Measurements from ENCODE around the gene SMU1. TPM values are rescaled to one million over a fixed set of nuclear protein-coding genes. Genes with fewer than 3 reads are reported as not detected.

SMU1 gene
- polyA plus RNA-seq (ENCODE audit: insufficient read length) = 16.3 TPM

- DNase-seq (ENCODE audit: low read depth) = peak; percentile 96
Observed at GRCh38 chr9:33076046-33077004, at the start of gene SMU1. SMU1 (minus strand) TSS chr9:33076674; CDS start chr9:33076608, 66 bp downstream.

- no peak for DNase-seq (ENCODE audit: low read depth)
Observed at GRCh38 chr9:33125461-33125860, 49.0 kb upstream of the SMU1 start.

DNA sequence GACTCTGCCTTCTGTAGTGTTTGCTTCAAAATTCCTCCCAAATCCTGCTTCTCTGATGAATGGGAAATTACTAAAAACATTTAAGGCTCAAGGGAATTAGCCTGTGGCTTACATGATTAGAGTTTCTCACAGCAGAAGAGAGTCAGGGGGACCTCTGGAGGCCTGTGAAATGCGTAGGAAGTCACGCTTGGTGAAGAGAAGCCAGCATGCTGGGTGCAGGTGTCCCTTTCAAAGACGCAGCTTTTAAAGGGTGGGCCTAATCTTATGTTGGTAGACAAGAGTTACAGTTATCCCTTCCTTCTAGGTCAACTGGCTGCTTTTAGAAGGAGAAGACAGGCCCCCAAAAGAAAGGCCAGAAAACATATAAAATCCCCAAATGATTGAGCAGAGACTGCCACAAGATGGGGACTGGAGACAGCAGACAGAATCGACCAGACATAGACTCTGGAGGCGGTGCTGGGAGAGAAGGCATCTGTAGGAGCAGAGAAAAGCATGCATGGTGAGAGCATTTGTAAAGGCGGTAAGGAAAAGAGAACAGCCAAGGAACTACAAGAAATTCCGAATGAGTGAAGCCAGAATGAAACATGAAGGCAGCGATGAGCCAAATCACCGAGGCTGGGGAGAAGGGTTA, 48.4 kb upstream of the SMU1 start:
- DNase-seq (ENCODE audit: low read depth) = peak; percentile 45

DNA sequence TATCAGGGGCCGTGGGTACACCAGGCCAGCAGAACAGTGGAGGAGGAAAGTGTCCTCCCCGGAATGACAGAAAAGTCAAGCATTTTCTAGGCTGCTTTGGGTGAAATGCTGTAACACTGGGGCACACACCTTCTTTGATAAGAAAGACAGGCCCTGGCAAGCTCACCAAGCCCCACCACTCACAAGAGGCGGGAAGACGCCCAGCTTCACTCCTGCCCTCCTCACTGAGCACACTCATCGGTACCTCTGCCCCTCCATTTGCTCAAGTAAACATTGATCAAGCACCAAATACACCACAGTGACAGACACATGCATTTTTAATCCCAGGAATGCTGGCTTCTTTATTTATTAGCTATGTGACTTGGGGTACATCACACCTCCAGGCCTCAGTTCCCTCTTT, 47.6 kb upstream of the SMU1 start:
- no peak for DNase-seq (ENCODE audit: low read depth)

DNA sequence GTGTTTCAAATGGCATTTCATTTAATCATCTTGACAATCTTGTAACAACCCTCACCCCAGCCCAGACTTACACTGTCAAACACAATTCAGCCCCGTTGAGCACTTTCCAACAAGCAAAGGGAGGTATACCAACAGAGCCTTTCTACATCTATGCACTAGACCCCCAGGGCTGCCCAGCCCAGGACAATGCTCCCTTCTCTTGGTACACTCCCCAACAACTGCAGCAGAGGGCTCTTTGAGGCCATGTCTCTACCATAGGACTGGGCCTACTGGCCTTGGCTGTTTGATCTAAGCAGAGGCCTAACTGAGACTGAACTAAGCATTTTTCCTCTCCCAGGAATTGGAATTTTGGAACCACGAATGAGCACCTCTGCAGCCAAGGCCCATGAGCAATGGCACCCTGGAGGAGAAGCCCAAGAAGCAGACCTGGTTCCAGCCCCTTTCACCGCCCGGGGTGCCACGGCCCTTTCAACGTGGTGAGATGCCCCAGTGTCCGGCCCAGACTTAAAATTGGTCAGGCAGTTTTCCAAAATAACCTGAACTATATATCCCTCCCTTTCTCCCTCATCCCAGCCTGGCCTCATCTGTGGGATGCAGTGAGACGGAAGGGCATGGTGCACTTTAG, 47.0 kb upstream of the SMU1 start:
- no peak for DNase-seq (ENCODE audit: low read depth)

DNA sequence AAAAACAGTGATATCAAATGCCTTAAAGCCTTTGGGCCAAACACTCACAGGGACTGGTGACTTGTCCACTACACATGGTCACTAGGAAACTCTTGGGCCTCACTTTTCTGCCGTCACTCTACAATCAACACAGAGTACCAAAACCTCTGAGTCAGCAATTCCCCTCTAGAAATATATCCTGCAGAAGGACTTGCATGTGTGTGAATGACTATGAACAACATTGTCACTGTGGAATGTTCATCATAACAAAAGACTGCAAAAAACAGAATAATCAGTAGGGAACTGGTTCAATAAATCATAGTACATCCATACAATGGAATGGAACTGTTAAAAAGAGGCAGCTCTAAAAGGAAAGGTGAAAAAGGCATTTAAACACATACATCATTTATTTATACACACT, 44.1 kb upstream of the SMU1 start:
- DNase-seq (ENCODE audit: low read depth) = no peak

DNA sequence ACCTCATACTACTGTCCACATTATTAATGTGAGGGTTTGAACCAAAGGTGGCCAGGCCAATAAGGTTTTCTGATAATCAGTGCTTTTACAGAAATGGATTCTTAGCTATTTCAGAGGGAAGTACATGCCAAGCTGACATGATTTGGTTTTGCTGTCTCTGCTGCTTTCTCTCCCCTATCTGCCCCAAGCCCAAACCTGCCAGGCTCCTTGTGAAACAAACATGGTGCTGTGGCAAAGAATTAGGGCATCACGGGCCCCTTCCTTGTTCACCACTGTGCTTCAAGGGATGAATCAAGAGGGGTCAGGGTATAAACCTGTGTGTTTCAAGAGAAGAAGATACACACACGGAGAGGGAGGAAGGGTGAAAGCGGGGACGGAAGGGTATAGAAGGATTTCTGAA, 41.3 kb upstream of the SMU1 start:
- DNase-seq (ENCODE audit: low read depth) = no peak

- DNase-seq (ENCODE audit: low read depth) = no peak
Observed at GRCh38 chr9:33117306-33117705, 40.8 kb upstream of the SMU1 start.

- no peak for DNase-seq (ENCODE audit: low read depth)
Observed at GRCh38 chr9:33116860-33117259, 40.4 kb upstream of the SMU1 start.

DNA sequence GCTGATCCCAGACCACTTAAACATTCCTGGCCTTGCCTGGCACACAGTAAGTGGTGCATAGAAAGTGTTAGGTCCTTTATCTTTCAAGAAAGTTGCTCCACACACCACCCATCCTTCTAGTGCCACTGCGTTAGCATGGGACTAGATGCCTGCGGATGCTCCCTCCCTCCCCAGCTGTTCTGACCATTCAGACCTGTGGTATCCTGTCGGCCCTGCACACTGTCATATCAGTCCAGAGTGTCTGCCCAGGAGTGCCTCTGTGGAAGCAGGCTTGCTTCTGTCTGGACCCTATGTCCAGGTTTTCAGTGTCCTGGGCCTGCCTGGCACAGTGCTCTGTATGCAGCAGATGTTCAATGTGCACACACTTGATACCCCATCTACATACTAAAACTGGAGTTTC, 38.3 kb upstream of the SMU1 start:
- no peak for DNase-seq (ENCODE audit: low read depth)

DNA sequence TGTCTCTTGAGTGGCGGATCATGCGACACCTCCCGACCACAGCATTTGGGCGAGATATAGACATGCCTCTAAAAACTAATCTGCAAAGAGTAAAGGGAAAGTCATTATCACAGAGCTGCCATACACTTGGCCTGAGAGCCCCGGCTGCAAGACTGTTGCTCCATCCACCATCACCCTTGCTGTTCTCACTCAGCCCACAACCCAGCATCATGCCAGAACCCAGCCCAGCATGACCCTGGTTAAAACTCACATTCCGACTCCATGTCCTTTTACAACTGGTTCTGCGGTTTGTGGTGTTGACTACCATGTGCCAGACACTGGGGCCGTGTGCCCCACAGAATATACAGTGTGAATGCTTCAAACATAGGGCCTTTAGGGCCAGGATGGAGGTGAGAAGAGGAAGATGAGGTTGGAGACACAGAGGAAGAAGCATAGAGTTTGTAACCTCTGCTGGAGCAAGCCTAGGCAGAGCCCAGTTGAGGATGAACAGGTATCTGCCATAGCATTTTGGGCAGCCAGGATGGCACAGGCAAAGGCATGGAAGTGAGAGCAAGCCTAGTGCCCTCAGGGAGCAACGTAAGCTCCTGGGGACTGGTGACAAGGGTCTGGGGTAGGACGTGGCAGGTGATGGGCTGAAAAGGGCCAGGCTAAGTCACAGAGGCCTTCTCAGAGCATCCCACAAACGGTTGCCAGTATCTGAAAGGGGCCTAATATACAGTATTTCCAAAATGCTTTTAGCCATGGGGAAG, 37.5 kb upstream of the SMU1 start:
- DNase-seq (ENCODE audit: low read depth) = no peak

DNA sequence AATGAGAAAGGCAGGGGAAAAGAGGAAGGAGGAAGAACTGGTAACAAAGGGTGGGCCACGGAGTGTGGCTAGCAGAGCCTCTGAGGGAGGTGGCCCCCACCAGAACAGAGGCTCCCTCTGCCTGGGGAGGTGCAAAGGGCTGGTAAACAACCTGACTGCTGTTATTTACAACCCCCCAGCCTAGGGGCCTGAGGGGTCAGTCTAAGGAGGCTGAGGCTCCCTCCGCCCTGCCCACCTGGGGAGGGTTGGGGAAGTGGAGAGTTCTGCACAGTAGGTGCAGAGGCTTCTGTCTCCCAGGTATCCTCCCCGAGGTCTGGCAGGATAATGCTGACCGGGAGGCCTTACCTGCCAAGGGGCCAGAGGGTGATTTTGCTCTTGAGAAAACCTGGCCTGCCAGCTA, 35.6 kb upstream of the SMU1 start:
- no peak for DNase-seq (ENCODE audit: low read depth)

- DNase-seq (ENCODE audit: low read depth) = no peak
Observed at GRCh38 chr9:33111631-33112030, 35.2 kb upstream of the SMU1 start.

DNA sequence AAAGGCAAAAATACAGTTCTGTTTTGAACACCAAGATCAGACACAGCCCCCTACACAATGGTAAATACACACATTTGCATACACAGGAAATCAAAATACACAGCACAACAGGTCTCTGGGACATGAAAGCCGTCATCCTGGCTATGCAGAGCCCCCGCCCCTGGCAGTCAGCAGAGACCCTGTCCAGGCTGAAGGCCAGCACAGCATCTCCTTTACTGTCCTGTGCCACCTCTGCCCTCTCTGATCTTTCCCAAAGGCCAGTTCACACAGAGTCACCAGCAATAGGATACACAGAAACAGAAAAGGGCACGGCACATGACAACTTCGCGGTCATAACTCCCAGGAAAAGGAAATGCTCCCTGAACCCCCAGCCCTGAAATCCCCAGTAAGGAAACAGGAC, 34.2 kb upstream of the SMU1 start:
- no peak for DNase-seq (ENCODE audit: low read depth)

DNA sequence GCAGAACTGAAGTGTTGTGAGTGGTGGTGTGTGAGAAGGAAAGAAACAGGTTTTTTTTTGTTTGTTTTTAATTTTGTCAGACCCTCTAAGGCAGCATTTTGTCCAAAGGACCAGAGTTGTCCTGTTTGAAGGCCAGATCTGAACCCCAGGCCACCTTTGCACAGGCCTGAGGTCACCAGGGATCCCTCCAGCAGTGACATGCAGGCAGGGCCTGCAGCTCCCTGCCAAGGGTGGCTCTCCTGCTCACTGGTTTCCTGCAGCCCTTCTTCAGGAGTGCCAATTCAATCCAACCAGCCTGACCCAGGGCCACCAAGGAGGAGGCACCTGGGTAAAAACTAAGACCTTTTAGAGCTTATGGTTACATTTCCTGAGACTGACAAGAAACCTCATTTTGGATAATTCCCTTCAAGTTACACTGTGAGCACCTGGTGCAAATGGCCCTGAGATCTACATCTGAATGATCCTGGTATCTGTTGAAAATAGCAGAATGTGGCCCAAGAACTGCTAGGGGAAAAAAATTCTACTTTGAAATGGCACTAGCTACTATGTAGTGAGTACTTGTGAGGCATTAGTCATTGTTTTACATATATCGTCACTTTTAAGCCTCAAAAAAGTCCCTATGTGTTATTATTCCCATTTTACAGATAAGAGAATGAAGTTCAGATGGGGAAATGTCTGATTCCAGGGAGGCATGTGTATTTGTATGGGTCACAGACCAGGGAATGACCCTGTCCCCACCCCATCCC, 33.5 kb upstream of the SMU1 start:
- no peak for DNase-seq (ENCODE audit: low read depth)

GRCh38 chr9:33109097-33109496, 32.6 kb upstream of the SMU1 start:
- no peak for DNase-seq (ENCODE audit: low read depth)

- DNase-seq (ENCODE audit: low read depth) = no peak
Observed at GRCh38 chr9:33108472-33108871, 32.0 kb upstream of the SMU1 start.

- no peak for DNase-seq (ENCODE audit: low read depth)
Observed at GRCh38 chr9:33107762-33108161, 31.3 kb upstream of the SMU1 start.

- no peak for DNase-seq (ENCODE audit: low read depth)
Observed at GRCh38 chr9:33106827-33107621, 30.6 kb upstream of the SMU1 start.

GRCh38 chr9:33106372-33106771, 29.9 kb upstream of the SMU1 start:
- DNase-seq (ENCODE audit: low read depth) = no peak

All from forelimb muscle (tissue), 1 donor.